ENCODE results near the gene ERGIC1.

ERGIC1 gene

DNA sequence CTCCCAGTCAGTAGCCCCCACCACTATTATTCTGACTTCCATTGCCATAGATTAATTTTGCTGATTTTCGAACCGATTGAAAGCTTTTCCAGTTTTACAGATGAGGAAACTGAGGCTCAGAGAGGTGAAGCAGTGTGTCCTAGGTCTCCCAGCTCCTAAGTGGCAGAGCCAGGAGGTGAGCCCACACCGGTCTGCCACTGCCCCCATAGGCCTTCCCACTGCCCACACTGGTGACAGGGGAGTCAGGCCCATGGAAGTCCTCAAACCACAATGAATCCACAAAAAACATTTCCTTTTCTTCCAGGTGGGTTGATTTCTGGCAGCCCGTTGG lies 70.2 kb downstream of the ERGIC1 start:
- no peak for DNase-seq

DNA sequence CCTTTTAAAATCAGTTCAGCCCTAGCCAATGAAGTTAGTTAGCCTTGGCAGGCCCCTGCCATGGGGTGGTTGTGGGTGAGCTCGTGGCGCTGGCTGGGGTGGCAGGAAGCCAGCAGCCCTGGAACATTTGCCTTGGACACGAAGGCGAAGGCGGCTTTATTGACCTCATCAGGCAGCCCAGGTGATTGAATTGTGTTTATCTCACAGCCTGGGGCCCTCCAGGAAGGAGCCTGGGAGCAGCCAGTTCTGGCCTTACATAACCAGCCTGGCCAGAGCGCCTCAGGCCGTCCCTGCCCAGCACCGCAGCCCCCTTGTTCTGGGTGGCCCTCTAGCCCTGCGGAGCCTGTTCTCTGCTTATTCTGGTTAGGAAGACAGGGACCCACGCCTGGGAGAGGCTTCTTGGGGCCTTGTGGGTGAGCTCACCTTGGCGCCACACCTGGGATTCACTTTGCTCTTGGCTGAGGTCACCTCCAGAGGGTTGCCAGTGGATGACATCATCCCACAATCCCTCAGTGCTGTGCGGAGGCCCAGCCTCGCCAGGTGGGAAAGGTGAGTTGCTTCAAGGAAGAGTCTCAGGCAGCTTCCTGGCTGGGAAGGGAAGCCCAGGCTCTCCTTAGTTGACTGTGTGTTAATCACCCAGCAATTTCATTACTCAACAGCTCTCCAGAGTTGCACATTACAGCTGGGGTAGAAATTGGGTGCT lies 70.7 kb downstream of the ERGIC1 start:
- DNase-seq = peak; percentile 51

DNA sequence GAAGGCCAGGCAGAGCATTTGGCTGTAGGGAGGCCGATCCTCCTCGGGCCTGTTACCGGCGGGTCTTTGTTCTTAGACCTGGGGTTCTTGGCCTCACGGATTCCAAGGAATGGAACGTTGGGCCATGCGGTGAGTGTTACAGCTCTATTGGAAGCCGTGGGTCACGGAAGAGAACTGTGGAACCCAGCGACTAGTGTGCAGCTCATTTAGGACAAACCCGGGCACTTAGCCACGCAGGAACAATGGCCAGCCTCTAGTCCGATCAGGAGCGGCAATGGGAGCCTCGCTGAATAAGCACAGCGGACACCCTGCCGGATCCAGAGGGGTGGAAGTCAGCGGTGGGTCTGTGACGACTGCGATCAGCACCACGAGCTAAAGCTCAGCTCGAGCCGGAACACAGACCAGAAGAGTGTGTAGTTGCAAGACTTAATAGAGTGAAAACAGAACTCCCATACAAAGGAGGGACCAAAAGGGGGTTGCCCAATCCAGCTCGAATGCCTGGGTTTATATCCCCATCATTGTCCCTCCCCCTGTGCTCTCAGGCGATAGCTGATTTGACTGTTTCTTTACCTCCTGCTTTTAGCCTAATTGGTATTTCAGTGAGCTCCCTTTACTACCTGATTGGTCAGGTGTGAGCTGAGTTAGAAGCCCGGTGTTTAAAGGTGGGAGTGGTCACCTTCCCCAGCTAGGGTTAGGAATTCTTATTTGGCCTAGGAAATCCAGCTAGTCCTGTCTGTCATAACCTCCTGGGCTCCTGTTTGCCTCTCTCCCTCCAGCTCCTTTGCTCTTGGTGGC lies 71.5 kb downstream of the ERGIC1 start:
- DNase-seq = no peak

DNA sequence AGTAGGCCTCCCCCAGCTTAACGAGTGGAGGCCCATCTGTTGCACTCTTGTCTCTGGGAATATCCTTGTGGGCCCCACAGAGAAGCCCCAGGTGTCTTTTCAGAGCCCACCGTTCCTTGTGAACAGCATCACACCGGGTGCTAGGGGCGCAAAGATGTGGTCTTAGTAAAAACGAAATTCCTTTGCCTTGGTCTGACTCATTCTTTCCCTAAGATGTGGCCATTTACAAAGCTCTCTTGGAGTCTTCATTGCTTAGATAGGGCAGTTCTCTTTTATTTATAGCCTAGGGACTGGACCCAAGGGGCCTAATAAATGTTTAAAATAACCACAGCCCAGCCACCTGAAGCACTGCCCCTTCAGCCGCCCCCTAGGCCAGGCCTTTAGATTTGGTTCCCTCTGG lies 72.4 kb downstream of the ERGIC1 start:
- DNase-seq = no peak

DNA sequence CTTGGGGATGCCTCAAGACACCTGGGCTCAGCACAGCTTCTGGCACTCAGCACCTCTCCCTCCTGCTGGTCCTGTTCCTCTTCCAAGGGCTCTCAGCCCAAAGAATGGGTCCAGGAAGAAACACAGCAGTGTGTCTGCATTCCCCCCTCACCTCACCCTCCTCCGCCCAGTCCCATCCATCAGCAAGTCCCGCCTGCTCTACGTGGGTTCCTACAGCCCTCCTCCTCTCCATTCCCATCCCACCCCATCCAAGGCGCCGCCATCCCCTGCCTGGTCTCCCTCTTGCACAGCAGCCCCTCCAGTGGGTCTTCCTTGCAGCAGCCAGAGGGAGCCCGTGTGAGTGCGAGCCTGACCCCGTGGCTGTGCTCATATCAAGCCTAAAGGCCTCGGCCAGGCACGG lies 72.8 kb downstream of the ERGIC1 start:
- DNase-seq = no peak

DNA sequence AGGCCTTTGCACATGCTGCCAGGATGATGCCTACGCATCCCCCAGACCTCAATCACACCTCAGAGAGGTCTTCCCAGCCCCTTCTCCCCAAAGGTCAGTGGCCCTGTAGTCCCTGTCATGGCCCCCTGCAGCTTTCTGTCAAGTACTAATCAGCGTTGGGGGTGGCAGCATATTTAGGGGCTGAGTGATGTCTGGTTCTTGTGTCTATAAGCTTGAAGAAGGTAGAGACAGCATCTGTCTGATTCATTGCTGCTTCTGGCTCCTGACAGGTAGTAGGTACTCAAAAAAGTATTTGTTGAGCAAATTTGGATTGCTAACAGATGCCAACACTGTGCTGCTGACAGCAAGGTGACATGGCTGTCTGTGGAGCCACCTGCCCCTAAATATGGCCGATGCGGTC lies 73.6 kb downstream of the ERGIC1 start:
- DNase-seq = no peak

DNA sequence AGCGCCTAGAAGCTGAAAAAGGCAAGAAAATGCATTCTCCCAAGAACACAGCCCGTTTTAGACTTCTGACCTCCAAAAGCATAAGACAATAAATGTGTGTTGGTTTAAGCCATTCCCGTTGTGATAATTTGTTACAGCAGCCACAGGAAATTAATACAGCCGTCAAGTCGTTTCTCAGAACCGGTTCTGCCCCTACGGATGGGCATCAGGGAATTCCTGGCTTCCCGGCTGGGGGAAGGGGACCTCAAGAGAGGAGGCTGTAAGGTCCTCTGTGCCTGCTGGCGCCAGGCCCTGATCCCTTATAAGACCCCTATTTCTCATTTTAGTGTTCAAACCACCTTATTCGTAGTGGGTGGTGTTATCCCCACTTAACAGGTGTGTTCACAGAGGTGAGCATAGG lies 74.6 kb downstream of the ERGIC1 start:
- DNase-seq = no peak

DNA sequence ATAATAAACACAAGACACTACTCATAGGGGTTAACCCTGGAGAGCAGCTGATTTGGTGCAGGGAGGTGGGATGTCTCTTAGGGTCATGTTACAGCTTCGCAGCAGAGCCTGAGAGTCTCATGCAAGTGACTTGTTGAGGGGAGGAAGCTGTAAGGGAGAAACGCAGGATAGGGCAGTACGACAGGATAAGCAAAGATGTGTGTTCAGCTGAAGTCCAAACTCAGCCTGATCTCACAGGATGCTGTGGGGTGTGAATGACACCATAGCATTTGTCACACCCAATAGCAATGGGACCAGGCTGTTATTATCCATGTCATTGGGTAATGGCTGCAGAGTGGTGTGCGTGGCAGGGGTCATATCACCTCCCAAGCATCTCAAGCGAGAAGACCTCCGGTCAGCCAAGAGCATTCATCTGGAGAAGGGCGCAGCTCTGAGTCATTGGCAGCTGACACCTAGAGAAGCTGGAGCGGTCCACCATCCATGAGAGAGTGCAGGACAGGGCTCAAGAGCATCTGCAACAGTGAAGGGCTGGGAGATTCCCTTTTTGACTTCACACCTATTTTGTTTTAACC lies 76.0 kb downstream of the ERGIC1 start:
- no peak for DNase-seq

DNA sequence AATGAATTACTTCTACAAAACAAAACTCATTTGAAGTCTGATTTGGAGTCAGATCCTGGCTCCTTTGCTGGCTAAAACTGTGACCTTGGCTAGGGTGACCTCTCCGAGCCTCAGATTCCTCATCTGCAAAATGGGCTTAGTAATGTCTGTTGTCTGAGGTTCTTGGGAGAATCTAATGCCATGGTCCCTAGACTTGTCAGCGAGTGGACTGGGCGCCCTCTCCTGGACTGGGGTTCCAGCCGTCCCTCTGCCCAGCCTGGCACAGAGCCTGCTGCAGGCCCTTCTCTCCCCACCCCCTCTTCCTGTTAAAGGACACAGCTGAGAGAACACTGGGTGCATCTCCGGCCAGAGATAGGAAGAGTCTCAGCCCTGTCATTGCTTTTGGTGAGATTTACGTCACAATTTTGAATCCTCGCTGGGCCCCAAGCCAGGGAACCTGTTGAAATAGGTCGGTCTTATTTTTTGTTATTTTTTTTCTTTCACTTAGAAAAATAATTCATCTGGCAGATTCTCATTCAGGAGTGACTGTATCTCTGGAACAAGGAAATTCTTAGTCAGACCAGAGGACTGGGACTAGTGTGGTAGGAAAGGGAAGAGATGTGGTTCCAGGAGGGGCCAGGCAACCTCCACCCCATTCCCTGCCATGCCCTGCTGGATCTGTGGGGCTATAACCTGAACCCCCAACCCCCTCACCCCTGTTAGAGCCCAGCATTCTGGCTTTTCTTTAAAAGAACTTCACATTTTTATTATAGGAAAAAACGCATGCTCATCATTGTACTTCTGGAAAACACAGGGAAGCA lies 77.0 kb downstream of the ERGIC1 start:
- peak; percentile 58 for DNase-seq

DNA sequence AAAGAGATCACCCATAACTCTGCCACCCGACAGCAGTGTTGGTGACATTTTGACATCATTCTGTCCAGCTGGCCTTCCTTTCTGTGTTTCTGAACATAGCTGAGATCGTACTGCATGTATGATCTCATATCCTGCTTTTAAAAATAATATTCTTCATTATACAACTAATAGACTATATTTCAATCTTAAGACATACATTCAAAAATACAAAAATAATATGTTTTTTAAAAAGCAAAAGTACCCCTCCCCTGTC lies 77.5 kb downstream of the ERGIC1 start:
- DNase-seq = no peak

DNA sequence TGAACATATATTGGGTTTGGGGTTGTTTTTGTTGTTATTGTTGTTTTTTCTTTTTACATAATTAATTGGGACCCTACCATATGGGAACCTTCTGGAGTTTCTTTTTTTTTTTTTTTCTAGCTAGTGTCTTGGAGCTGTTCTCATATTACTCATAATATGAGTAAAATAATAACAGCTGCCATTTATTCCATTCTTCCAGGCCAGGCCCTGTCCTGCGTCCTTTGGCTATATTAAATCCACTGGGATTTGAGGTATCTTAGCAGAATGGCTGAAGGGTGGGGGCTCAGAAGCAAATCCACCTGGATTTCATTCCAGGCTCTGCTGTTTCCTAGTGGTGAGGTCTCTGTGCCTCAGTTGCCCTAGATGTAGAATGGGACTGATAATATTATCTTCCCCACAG lies 77.9 kb downstream of the ERGIC1 start:
- no peak for DNase-seq

DNA sequence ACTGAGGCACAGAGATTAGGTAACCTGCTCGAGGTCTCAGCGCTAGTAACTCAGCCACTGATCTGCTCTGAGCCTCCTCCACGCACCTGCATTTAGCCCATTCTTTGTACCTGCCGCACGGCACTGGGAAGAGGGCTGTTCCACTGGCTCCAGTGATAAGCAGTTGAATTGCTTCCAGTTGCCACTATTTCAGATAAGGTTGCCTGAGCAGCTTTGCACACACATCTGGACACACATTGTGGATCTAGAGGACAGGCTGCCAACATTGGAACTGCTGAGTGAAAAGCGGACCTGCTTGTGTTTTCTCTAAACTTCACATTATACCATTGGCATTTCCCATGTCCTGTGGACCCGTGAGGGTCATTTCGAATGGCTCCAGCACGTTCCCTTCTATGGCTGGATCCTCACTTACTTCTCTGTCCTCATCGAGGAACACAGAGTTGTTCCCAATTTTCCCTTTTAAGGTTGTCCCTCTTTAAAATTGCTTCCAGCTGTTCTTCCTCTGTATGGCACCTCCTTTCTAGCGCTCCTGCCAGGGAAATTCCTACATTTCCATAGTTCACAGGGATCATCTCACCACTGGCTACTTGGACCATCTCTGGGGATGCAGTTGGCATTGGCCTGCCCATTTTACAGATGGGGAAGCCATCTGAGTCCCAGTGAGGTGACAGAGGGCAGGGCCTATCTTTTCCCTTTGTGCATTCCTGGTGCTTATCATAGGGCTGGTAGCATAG lies 79.2 kb downstream of the ERGIC1 start:
- DNase-seq = no peak

DNA sequence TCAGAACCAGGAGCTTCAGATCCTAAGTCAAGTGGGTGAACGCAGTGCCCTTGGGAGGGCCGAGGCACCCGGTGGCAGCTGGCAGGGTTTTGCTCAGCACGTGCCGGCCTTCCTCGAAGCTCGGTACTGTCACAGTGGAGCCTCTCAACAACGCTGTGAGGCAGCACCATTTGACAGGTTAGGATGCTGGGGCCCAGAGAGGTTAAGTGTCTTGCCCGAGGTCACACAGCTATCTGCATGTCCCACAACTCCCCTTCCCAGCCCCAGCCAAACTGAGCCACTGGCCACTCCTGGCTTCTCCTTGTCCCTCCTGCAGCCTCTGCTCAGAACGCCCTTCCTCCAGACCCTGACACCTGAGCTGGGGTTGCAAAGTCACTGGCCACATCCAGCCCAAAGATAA lies 81.5 kb downstream of the ERGIC1 start:
- no peak for DNase-seq

DNA sequence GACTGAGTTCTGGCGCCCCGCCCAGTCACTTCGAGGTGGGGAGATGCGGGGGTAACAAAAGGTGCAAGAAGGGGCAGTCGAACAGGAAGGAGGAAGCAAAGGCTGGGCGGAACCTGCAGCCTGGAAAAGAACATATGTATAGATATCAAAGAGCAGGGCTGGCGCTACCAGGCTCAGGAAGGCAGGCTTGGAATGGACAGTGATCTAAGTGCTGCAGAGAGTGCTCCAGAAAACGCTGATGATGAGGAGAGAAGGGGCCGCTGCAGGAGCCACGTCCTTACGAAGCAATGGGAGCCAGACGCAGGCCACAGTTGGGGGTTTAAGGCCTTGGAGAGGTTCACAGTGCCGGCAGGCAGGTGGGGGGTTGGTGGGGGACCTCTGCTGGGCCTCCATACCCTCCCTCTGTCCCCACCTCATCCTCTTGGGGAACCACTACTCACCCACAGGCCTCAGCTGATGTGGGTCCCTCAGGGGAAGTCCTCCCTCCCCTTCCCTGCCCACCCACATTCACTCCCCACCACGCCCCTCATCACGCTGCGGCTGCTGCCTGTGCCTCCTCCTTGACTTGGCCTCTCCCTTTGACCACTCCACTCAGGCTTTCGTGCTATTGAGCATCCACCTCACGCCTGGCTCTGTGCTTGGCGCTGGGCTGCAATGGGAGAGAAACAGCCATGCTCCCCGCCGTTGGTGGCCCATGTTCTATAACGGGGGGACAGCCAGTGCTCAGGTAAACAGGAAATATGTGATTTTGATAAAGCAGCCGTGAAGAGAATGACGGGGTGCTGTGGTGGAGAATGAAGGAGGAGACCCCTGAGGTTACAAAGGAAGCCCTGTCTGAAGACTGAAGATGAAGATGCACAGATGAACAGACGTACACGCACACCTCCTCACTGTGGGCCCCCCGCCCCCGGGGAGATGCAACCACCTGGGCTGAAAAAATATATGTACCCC lies 84.6 kb downstream of the ERGIC1 start:
- DNase-seq = no peak

DNA sequence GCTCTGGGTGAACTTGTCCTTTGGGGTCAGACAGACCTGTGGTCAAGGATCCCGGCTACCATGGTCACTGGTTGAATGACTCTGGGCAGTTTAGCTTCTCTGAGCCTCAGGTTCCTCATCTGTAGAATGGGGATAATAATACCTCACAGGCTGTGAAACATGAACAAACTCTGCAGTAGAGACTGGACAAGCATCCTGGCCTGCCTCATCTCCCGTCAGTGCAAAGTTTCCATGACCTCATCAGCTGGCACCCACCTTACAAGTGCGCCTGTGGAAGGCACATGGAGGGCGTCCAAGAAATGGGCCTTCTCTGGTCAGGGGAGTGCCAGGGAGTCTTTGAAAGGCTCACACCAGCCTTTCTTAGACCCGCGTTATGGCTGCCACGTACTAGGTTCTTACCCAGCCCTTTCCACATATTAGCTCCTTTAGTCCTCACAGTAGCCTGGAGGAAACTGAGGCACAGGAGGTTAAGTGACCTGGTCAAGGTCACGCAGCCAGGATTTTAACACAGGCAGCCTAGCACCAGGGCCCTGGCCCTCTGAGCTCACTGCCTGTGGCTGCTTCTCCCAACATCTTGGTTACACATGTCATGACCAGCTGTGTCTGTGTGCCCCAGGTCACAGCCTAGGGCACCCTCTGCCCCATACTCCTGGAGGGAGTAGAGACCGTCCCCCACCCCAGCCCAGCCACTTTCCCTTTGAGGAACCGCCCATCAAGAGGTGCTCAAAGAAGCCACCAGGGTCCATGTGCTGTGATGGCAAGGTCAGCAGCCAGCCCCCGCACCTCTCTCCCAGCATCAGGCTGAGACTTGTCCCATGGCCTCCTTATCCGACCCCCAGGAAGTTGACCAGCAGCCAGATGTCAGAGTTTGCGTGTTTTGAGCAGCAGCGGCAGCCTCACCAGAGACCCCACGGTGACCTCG lies 85.7 kb downstream of the ERGIC1 start:
- no peak for DNase-seq

DNA sequence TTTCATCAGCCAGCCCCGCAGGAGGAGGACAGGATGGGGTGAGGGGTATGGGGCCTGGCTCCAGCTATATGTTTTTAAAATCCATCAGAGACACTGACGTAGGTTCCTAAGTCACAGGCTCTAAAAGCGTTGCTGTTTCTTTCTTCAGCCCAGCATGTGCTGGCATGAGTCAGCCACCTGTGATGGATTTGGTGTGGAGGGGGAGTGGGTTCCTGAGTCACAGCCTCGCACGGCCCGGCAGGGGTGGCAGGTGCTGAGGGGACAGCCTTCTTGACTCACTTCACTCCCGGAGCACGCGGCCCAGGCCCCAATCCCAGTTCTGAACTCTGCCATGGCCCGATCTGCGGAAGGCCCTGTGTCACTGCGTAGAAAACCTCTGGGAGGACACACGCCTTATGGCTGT lies 86.4 kb downstream of the ERGIC1 start:
- DNase-seq = no peak

DNA sequence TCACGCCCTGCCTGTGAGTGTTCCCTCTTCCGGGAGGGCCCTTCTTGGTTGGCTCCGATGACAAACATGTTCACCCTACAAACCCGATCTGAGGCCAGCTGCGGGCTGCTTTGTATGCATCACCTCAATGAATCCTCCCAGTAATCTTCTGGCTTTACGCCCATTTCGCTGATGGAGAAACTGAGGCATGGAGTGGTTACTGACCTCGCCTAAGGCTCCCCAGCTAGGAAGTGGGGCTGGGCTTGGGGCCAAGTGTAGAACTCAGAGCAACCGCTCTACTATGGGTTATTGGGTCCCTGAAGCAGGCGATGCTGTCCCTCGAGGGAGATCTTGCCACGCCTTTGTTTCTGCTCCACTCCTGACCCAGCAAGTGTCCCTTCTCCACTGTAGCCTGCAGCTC lies 86.9 kb downstream of the ERGIC1 start:
- no peak for DNase-seq

DNA sequence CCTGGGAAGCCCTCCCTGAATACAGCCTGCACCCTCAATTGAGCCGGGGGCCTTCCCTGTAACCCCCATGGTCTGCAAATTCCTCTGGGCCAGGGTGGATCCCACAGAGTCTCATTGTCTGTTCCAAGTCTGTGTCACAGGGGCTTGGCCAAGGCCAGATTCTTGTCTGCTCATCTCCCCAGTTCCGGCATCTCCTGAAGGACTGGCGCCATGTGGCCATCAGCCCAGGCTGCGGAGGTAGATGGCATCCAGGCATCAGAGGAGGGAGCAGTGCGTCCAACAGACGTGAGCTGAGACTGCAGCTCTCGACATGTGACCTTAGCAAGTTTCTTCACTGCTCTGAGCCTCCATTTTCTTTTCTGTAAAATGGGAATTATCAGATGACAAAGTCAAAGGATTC lies 87.9 kb downstream of the ERGIC1 start:
- DNase-seq = no peak

DNA sequence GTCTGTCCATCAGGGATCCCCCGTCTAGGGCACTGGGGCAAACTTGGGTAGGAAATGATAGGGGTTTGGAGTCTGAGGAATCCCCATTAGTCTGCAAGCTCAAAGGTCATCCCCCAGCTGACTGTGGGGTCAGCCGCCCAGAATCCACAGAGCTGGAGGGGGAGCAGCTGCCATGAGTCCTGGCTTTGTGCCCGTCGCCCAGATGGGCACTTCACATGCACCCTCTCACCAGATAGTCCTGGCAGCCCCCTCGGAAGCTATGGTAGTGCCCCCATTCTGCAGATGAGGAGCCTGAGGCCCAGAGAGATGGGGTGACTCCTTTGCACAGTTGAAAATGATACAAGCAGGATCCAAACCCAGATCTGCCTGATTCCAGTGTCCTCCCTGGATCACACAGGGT lies 89.5 kb downstream of the ERGIC1 start:
- DNase-seq = no peak

DNA sequence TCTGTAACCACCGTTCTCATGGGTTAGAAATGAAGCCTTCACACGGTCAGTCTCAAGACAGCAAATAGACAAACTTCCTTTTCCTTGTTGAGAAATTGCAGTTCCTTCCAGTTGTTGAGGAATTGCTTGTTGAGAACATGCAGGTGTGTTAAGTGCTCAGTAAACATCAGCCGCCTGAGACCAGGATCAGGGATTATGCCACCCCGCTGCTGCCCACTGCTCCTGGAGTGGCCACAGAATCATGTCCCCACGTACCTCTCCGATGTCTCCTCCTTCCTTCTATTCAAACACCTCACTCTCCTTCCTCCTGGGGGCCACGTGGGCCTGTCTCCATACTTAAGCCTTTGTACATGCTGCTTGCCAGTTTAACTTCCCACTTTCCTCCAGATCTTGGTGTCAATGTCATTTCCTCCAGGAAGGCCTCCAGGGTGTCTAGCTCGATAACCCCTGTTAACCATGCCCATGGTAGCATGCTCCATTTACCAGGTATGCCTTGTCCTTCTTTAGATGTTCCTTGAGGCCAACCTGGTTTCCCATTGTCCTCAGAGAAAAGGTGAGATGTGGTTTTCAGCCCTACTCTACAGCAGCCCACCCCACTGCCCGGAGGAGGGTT lies 91.4 kb downstream of the ERGIC1 start:
- DNase-seq = no peak
